Erythroblast (primary cell): ENCODE measurements around the gene FCRL6.

Experiments used
- GATA1 ChIP-seq: IDR thresholded peaks from 2 replicates; pipeline ENCODE4 v1.6.1; 2011; ENCODE audit warnings: low read depth, mild to moderate bottlenecking, control low read depth, low read length, moderate library complexity
- POLR2A ChIP-seq: IDR thresholded peaks from 2 replicates; pipeline ENCODE4 v1.6.1; 2011; ENCODE audit warnings: mild to moderate bottlenecking, low read length

GRCh38 chr1:159864262-159864661 is 62.1 kb downstream of the FCRL6 start:
- TF ChIP-seq POLR2A (no peak), GATA1 (no peak)
